CD4-positive, CD25-positive, alpha-beta regulatory T cell (primary cell): ENCODE data around the gene CCDC85B. TPM values are rescaled to one million over a fixed set of nuclear protein-coding genes. Genes with fewer than 3 reads are reported as not detected.

Experiments
- ATAC-seq, 2 donors: fragments of 150-1000 bp; cut with Tn5 transposase; one replicate each; pipeline ENCODE4 v1.10.0; 2021; ENCODE audit warnings: low read depth in 2 of 2, moderate number of reproducible peaks in 2 of 2, moderate library complexity in 1 of 2
- DNase-seq, 3 donors: peaks; one replicate each; pipeline versions ENCODE4 v3.0.0 to v3.0.0-alpha.2; 2012 to 2022; ENCODE audit warnings: mixed read lengths in 1 of 3
- H3K27ac ChIP-seq: one replicate; pipeline ENCODE4 v1.7.0; 2013; ENCODE audit warnings: mild to moderate bottlenecking, low read length; ENCODE audit not compliant: insufficient read depth, poor library complexity, severe bottlenecking
- H3K27me3 ChIP-seq: one replicate; pipeline ENCODE4 v1.7.0; 2013; ENCODE audit warnings: low read length; ENCODE audit not compliant: control insufficient read depth, insufficient read depth
- H3K36me3 ChIP-seq: one replicate; pipeline ENCODE4 v1.7.0; 2013; ENCODE audit warnings: mild to moderate bottlenecking, low read length, moderate library complexity; ENCODE audit not compliant: control insufficient read depth, insufficient read depth
- H3K4me1 ChIP-seq: 2 replicates; pipeline ENCODE4 v1.7.0; 2013; ENCODE audit warnings: mild to moderate bottlenecking, low read length; ENCODE audit not compliant: insufficient read depth, control insufficient read depth, poor library complexity, severe bottlenecking
- H3K4me3 ChIP-seq: one replicate; pipeline ENCODE4 v1.7.0; 2013; ENCODE audit warnings: low read depth, mild to moderate bottlenecking, low read length, moderate library complexity
- H3K9me3 ChIP-seq, 2 experiments: 1 replicate in 1 of 2; 2 replicates in 1 of 2; pipeline ENCODE4 v1.7.0; 2013; ENCODE audit warnings: low read length in 2 of 2, mild to moderate bottlenecking in 1 of 2, moderate library complexity in 1 of 2; ENCODE audit not compliant: control insufficient read depth in 2 of 2
- H3K27ac Mint-ChIP-seq, 3 donors: one replicate each; pipeline ENCODE4 v1.8.0; 2020 to 2022; ENCODE audit warnings: mild to moderate bottlenecking in 3 of 3, mixed read lengths in 3 of 3, moderate library complexity in 2 of 3
- H3K27me3 Mint-ChIP-seq: one replicate; pipeline ENCODE4 v1.8.0; 2022; ENCODE audit warnings: mild to moderate bottlenecking, mixed read lengths
- H3K36me3 Mint-ChIP-seq: one replicate; pipeline ENCODE4 v1.8.0; 2020; ENCODE audit warnings: mixed read lengths
- H3K4me1 Mint-ChIP-seq, 4 donors: one replicate each; pipeline ENCODE4 v1.8.0; 2020 to 2022; ENCODE audit warnings: mixed read lengths in 4 of 4, mild to moderate bottlenecking in 1 of 4
- H3K4me3 Mint-ChIP-seq, 4 donors: one replicate each; pipeline ENCODE4 v1.8.0; 2020 to 2022; ENCODE audit warnings: mild to moderate bottlenecking in 4 of 4, mixed read lengths in 4 of 4, moderate library complexity in 3 of 4
- H3K9me3 Mint-ChIP-seq, 7 donors: one replicate each; pipeline ENCODE4 v1.8.0; 2020 to 2022; ENCODE audit warnings: mixed read lengths in 7 of 7, mild to moderate bottlenecking in 3 of 7, moderate library complexity in 2 of 7
- polyA plus RNA-seq, 4 donors: library from polyadenylated mRNA; unstranded; fragments of 300-500 nt; fragmentation: Illumina TruSeq; gene quantifications; one replicate each; pipeline ENCODE4 v1.2.3, GENCODE V29; 2021
- total RNA-seq: library from RNA; stranded (reverse); gene quantifications from one replicate; pipeline ENCODE4 v1.2.3, GENCODE V29; 2022

CCDC85B gene
- total and polyA plus RNA-seq, 5 donors from 2014 or later: 20.7 to 74.0 (median 62.1) TPM

DNA sequence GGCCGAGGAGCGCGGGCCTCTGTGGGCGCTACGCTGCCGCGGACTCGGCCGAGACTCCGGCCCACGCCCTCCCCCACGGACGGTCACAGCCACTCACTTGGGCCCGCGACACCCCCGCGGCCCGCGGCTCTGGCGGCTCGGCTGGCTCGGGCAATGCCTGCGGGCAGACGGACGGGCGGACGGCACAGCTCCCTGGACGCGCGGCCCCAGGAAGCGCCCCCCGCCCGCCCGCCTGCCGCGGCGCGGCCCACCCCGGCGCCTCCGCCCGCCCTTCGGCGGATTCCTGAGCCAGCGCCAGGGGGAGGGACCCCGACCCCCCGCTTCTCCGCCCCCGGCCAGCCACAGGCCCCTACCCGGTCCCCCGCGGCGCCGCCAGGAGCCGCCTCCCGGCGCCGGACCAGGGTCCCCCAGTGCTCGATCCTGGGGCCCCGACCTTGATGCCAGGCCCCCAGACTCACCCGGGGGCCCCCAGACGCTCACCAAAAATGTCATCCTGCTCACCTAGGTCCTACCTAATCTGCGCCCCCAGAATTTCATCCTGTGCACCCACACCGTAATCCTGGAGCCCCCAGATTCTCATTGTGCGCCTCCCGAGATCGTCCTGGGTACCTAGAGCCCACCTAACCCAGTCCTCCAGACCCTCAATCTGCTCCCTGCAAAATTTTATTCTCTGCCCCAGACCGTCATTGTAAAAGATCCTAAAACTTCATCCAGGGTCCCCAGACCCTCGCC, 17.7 kb upstream of the CCDC85B start, which contains the start of gene EFEMP2:
EFEMP2 (minus strand) TSS at position 215 of the 732 bp plus-strand sequence. CDS start 446 bp downstream, outside the sequence.
- Histone ChIP-seq H3K9me3 (no peaks in the 10 kb centered on the region), H3K27ac (peak within 1 kb of the TSS; percentile 88), H3K36me3 (peaks cover 1% of the 10 kb centered on the region), H3K4me1 (peaks cover 16% of the 10 kb centered on the region), H3K4me3 (peak within 1 kb of the TSS; percentile 61), H3K27me3 (no peaks in the 10 kb centered on the region)
- no peaks in the 10 kb centered on the region for H3K36me3 Mint-ChIP-seq
- H3K27ac Mint-ChIP-seq: peak within 1 kb of the TSS; percentile 73 to 95 (median 79)
- DNase-seq (no peak), ATAC-seq (no peak)
- H3K27me3 Mint-ChIP-seq: peaks cover 11% of the 10 kb centered on the region
- peaks cover 0 to 27% (median 10%) of the 10 kb centered on the region in 4 donors for H3K4me1 Mint-ChIP-seq
- H3K4me3 Mint-ChIP-seq: peak within 1 kb of the TSS; percentile 73 to 99 (median 88)
- no peaks in the 10 kb centered on the region for H3K9me3 Mint-ChIP-seq

DNA sequence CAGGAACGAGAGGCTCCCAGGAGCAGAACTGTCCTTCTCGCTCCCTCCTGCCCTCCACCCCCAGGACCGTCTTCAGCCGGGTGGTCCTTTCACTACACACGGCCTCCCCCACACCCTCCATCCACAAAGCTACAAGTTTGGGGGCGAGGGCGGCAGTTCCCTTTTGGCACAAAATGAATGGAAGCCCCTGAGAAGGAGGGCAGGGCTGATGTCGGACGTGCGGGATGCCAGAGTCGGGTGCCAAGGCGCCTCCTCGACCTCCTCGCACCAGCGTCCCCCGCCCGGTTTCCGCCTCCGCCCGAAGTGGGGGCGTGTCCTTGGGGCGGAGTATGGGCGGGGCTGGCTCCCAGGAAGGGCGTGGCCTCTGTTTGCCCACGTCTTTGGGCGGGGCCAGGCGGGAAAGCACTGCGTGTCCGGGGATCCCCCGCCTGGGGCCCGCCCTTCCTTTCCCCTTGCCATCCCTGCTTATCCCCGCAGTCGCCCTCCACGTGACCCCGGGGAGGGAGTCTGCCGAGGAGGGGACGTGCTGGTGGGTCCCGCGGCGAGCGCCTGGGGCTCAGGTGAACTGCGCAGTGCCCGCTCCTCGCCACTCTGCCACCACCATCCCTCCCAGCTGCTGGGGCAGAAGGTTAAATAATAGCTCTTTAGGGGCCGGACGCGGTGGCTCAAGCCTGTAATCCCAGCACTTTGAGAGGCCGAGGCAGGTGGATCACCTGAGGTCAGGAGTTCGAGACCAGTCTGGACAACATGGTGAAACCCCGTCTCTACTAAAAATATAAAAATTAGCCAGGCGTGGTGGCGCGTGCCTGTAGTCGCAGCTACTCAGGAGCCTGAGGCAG, 16.9 kb upstream of the CCDC85B start:
- no peaks in the 10 kb centered on the region for H3K27me3 ChIP-seq
- H3K4me1 Mint-ChIP-seq: peaks cover 0 to 32% (median 10%) of the 10 kb centered on the region in 4 donors
- ATAC-seq (peak; percentile 88 to 92), DNase-seq (peak; percentile 93 to 96 (median 93))
- peak overlapping the region; percentile 88 for H3K27ac ChIP-seq
- H3K36me3 ChIP-seq: no peaks in the 10 kb centered on the region
- peaks cover 16% of the 10 kb centered on the region for H3K4me1 ChIP-seq
- no peaks in the 10 kb centered on the region for H3K9me3 Mint-ChIP-seq
- H3K4me3 Mint-ChIP-seq: peak overlapping the region; percentile 73 to 99 (median 88)
- H3K27me3 Mint-ChIP-seq: peaks cover 11% of the 10 kb centered on the region
- H3K27ac Mint-ChIP-seq: peak overlapping the region; percentile 63 to 95 (median 79)
- H3K9me3 ChIP-seq: no peaks in the 10 kb centered on the region
- no peaks in the 10 kb centered on the region for H3K36me3 Mint-ChIP-seq
- peak overlapping the region; percentile 61 for H3K4me3 ChIP-seq

DNA sequence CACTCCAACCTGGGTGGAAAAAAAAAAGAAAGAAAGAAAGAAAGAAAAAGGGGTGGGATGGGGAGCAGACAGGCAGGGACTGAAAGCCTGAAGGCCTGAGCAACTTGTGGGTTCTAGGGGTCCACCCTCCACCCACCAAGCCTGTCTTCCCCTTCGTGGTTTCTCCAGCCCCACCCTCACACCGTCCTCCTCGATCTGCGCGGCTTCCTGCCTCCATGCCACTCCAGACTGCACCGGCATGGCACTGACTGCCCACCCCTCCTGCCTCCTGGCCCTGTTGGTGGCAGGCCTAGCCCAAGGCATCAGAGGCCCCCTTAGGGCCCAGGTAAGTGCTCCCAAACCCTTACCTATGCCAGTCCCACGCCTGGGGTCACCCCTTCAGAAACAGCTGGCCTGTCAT, 10.9 kb upstream of the CCDC85B start, which contains the start of gene CTSW:
CTSW (plus strand) TSS at position 221 of the 400 bp plus-strand sequence; CDS start at position 239, 18 bp downstream.
- peaks cover 6% of the 10 kb centered on the region for H3K36me3 Mint-ChIP-seq
- H3K4me3 ChIP-seq: no peak within 1 kb of the TSS

GRCh38 chr11:65880027-65880426, 10.4 kb upstream of the CCDC85B start:
- no peaks in the 10 kb centered on the region for H3K9me3 Mint-ChIP-seq
- no peak overlapping the region for H3K4me3 ChIP-seq
- H3K36me3 Mint-ChIP-seq: peaks cover 9% of the 10 kb centered on the region
- peaks cover 14% of the 10 kb centered on the region for H3K36me3 ChIP-seq
- peak overlapping the region; percentile 33 for H3K27ac ChIP-seq
- no peaks in the 10 kb centered on the region for H3K27me3 ChIP-seq
- ATAC-seq: no peak
- peaks cover 0 to 49% (median 20%) of the 10 kb centered on the region in 4 donors for H3K4me1 Mint-ChIP-seq
- peaks cover 32% of the 10 kb centered on the region for H3K4me1 ChIP-seq
- peak overlapping the region in 2 of 3 donors; percentile 12 to 36 for H3K27ac Mint-ChIP-seq
- H3K27me3 Mint-ChIP-seq: no peaks in the 10 kb centered on the region
- no peaks in the 10 kb centered on the region for H3K9me3 ChIP-seq
- DNase-seq: no peak
- H3K4me3 Mint-ChIP-seq: no peak overlapping the region

More for the DNA sequence above, 10.9 kb upstream of the CCDC85B start, which contains the start of gene CTSW:
- Histone ChIP-seq H3K27ac (peak within 1 kb of the TSS; percentile 33), H3K27me3 (no peaks in the 10 kb centered on the region), H3K4me1 (peaks cover 27% of the 10 kb centered on the region), H3K9me3 (no peaks in the 10 kb centered on the region), H3K36me3 (peaks cover 14% of the 10 kb centered on the region)
- Mint-ChIP-seq H3K4me3 (peak within 1 kb of the TSS in 3 of 4 donors; percentile 41 to 75 (median 75)), H3K9me3 (no peaks in the 10 kb centered on the region), H3K27me3 (no peaks in the 10 kb centered on the region), H3K4me1 (peaks cover 0 to 45% (median 17%) of the 10 kb centered on the region in 4 donors), H3K27ac (peak within 1 kb of the TSS in 2 of 3 donors; percentile 66 to 69)
- peak; percentile 61 to 62 for ATAC-seq
- DNase-seq: peak in 1 of 3 donors; percentile 61

DNA sequence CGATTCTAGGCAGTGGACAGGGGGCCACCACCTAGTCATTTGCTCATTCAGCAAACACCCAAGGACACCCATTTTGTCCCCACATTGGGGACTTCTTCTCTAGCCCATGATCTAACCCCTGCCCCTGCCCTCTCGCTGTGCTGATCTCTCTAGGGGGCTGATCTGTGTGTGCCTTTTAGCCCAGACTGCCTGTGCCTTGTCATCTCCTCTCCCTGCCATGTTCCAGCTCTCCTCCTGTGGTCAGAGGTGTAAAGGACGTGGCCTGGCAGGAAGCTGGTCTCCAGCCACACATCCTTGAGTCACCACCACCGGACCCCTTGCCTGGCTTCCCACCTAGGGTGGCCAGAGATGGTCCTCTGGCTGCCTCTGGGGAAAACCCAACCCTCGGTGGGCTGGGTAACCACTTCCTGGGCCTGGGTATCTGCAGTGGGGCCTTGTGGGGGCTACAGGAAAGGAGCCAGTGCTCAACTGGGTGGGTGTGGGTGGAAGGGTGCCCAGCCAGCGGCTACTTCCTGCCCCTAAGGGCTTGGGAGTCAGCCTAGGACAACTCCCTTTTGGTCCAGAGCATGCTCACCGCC, 9.5 kb upstream of the CCDC85B start:
- H3K4me1 ChIP-seq: peaks cover 33% of the 10 kb centered on the region
- no peak overlapping the region for H3K4me3 ChIP-seq
- H3K4me3 Mint-ChIP-seq: peak overlapping the region in 2 of 4 donors; percentile 41 to 56

DNA sequence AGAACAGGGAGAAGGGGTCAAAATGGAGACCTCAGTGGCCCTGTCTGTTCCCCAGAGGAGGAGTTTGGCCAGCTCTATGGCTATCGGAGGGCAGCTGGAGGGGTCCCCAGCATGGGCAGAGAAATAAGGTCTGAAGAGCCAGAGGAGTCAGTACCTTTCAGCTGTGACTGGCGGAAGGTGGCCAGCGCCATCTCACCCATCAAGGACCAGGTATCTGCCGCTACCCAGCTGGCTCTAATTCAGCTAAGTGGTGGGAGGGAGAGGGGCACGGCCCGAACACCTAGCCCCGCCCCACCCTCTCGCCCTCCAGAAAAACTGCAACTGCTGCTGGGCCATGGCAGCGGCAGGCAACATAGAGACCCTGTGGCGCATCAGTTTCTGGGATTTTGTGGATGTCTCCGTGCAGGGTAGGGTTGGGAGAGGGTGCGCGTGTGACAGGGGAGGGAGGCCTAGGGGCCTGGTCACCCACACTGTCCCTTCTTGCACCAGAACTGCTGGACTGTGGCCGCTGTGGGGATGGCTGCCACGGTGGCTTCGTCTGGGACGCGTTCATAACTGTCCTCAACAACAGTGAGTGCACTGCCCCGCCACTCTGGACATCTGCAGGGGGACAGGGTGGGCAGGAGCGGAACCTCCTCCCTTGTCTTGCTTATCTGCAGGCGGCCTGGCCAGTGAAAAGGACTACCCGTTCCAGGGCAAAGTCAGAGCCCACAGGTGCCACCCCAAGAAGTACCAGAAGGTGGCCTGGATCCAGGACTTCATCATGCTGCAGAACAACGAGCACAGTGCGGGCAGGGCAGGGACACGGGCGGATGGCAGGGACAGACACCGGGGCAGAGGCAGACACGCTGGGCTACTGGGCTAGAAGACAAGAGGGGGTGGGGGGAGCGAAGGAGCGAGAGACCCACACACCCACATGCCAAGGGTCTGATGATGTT, 8.1 kb upstream of the CCDC85B start:
- Mint-ChIP-seq H3K27me3 (no peaks in the 10 kb centered on the region), H3K9me3 (no peaks in the 10 kb centered on the region), H3K4me1 (peaks cover 0 to 61% (median 30%) of the 10 kb centered on the region in 4 donors), H3K36me3 (peaks cover 13% of the 10 kb centered on the region), H3K4me3 (peak overlapping the region in 1 of 4 donors; percentile 29), H3K27ac (peak overlapping the region in 1 of 3 donors; percentile 38)
- DNase-seq (no peak), ATAC-seq (no peak)
- no peaks in the 10 kb centered on the region for H3K27me3 ChIP-seq
- no peaks in the 10 kb centered on the region for H3K9me3 ChIP-seq
- no peak overlapping the region for H3K27ac ChIP-seq
- H3K4me3 ChIP-seq: no peak overlapping the region
- peaks cover 33% of the 10 kb centered on the region for H3K4me1 ChIP-seq
- peaks cover 19% of the 10 kb centered on the region for H3K36me3 ChIP-seq

More for the DNA sequence above, 9.5 kb upstream of the CCDC85B start:
- no peaks in the 10 kb centered on the region for H3K27me3 Mint-ChIP-seq
- peaks cover 19% of the 10 kb centered on the region for H3K36me3 ChIP-seq
- peaks cover 0 to 53% (median 23%) of the 10 kb centered on the region in 4 donors for H3K4me1 Mint-ChIP-seq
- H3K9me3 Mint-ChIP-seq: no peaks in the 10 kb centered on the region
- peak overlapping the region in 2 of 3 donors; percentile 21 to 69 for H3K27ac Mint-ChIP-seq
- H3K9me3 ChIP-seq: no peaks in the 10 kb centered on the region
- ATAC-seq: no peak
- no peaks in the 10 kb centered on the region for H3K27me3 ChIP-seq
- no peak for DNase-seq
- H3K27ac ChIP-seq: no peak overlapping the region
- H3K36me3 Mint-ChIP-seq: peaks cover 9% of the 10 kb centered on the region
